NOMO-1 treated with DMSO at 0.1 percent for 48 hours (cell line): Measurements from ENCODE around the gene TRIM26.

Experiments
- DNase-seq: peaks from one replicate; lab custom pipeline; 2025; ENCODE audit not compliant: unreplicated experiment; lab: John Stamatoyannopoulos, UW

TRIM26 gene

DNA sequence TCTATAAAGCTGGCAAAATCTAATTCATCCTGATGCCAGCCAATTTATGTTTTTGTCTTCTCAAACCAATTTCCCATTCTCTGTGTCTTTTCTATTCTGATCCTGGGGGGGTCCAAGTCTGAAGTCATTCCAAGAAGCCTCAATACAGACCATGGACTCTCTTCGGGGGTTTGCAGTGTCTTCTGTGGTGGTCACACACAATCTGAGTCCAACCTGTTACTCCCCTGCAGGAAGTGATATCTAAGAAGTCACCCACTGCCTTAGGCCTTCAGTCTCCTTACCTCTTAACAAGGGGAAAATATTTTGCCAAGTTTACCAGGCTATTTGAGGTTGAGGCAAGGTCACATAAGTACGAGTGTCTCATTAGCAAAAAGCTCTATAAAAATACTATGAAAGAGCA lies 1.9 kb downstream of the TRIM26 start:
- no peak for DNase-seq

DNA sequence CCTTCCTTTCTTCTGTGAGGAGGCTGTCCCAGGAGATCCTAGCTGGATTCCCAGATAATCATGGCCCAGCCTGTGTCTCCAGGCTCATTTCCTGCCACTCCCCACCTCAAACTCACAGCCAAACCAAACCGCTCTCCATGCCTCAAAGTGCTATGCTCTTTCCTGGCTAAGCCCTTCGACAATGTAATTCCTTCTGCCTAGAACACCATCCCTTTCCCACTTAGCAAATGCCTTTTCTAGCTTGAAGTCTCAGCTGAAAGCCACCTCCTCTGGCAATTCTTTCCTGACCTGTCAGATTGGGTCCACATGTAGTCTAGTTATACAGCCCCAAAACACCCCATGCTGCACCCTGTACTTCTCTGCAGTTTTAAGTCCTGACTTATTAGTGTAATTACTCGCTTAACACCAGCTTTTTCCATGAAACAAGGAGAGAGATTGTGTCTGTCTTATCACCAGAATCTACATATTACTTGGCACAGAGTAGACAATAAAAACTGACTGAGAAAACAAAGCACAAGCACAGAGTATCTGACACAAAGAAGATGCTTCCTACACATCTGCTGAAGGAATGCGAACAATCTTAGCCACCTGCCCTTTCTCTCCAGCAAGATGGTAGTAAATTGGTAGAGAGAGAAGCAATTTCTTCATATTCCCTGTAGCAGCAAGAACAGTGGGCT lies 5.4 kb downstream of the TRIM26 start:
- no peak for DNase-seq

DNA sequence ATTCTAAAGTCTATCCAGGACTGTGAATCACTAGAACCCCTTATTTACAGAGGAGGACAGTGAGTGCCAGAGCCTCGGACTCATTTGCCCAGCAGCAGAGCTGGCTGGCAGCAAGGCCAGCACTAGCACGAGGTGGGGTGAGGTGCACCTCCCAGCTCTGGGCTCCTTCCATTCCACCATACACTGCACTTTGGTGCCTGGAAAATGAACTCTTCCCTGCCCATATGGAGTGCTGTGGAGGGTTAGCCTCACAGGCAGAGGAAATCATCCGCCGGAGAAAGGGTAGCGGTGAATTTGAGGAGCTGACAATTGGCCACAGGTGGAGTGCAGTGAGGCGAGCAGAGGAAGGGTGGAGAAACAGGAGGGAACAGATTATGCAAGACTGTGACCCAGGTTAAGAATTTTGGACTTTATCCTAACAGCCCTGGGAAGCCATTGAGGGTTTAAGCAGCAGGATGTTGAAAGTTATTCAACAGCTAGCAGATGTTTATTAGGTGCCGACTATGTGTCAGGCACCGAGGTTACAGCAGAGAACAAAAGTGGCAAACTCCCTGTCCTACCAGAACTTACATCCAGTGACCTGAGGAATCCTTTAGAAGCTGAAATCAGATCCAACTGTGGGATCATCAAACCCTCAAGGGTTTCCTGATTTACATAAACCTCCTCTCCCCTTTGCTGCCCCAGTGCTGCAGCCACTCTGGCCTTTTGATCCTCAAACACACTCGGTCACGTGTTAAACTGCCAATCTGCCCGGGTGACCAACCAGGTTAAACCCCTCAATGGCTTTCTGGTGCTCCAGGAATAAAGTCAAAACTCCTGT lies 6.2 kb downstream of the TRIM26 start:
- no peak for DNase-seq

DNA sequence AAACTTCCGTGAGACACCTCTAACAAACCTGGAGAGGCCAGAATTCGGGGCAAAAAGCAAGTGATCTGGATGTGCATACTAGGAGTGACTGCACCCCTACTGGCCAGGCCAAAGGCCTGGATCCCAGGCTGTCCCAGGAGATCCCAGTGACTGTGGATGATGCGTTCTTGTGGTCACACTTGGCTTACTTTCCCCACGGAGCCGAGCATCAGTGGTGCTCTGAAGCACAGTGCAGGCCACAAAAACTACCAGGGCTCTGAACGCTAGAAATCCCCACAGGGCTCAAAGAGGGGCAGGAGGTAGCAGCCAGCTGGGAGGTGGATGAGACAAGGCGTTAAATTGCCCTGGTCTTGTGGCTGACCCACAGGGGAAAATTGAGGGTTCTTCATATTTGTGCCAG lies 7.1 kb downstream of the TRIM26 start:
- no peak for DNase-seq

GRCh38 chr6:30204116-30204515 lies 9.1 kb downstream of the TRIM26 start:
- DNase-seq: no peak

DNA sequence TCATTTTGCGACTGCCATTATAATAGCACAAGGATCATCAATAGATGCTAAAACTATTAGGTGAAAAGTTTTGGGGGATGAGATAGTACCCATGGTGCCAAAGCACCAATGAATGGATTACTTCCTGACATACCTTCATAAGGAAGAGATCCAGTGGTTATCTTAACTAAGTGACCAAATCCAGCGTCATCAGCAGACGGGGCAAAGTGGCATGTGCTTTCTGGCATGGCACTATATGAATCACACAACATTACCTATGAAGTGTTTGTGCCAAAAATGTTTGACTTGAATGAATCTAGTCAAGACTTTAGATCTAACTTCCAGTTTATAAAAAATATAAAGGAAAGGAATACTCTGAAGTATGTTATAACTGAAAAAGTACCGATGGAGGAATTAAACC lies 10.8 kb downstream of the TRIM26 start:
- no peak for DNase-seq

- DNase-seq: peak; percentile 88
Measured at GRCh38 chr6:30200551-30201281, 12.5 kb downstream of the TRIM26 start.

DNA sequence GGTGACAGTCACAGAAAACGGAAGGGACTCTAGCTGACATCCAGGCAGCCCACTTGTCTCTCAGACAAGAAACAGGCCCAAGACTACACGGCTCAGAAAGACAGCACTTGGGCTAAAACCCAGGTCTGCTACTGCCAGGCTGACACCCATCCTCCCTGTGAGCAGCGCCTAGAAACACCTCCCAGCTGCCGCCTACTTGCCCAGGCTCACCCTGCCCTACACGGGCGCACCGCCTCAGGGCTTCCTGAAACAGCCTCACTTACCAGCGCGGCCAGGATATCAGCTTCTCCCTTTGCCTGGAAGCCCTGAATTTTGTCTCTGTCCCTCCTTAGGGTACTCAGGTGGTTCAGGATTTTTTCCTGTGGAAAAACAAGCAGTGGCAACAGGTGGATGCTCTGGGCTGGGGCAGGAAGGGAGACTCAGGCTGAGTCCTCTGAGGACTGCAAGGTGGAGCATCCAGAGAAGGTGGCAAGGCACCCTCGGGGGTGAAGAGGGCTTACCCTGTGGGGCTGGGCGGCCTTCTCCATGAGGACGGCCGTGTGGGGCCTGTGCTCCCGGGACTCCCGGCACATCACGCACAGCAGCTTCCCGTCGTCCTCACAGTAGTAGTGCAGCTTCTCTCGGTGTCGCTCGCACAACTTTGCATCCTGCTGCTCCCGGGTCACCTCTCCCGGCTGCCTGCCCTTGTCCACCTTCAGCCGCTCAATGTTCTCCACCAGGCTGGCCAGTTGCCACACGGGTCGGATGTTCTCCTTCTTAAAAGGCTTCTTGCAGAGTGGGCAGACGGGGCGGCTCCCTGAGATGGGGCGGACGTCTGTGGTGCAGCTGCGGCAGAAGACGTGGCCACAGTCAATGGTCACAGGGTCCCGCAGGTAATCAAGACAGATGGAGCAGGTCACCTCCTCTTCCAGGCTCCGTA lies 14.8 kb downstream of the TRIM26 start:
- no peak for DNase-seq

DNA sequence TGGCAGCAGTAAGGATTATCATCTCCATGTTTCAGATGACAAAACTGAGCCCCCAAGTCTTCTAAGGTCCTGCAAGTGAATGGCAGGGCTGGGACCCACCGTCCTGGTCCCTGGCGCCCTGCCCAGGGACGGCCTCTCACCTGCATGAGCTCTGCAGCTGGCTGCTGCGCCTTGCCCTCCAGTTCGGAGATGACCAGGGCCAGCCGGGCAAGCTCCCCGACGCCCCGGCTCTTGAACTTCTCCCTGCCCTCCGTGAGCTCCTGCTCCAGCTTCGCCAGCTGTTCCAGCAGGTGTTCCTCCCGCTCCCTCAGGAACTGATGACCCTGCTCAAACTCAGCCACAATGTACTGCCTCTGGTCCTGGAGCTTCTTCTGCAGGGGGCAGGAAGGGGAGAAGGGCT lies 16.8 kb downstream of the TRIM26 start:
- no peak for DNase-seq

DNA sequence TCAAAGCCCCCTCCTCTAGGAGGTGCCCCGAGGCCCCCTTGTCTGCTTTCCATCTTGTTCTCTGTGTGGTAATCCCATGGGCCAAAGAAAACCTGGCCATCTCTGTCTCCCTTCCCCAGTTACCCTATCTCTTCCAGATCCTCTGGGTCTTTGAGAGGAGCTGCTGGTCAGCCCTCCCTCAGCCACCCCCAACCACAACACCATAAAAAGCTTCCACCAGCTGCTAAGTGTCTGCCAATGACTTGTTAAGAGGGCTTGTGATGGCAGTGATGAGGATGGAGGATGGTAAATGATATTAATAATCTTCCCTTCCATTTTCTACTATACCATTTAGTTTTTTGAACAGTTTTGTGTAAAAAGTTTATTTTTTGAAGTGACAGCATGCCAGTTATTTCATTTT lies 17.3 kb downstream of the TRIM26 start:
- DNase-seq: no peak

DNA sequence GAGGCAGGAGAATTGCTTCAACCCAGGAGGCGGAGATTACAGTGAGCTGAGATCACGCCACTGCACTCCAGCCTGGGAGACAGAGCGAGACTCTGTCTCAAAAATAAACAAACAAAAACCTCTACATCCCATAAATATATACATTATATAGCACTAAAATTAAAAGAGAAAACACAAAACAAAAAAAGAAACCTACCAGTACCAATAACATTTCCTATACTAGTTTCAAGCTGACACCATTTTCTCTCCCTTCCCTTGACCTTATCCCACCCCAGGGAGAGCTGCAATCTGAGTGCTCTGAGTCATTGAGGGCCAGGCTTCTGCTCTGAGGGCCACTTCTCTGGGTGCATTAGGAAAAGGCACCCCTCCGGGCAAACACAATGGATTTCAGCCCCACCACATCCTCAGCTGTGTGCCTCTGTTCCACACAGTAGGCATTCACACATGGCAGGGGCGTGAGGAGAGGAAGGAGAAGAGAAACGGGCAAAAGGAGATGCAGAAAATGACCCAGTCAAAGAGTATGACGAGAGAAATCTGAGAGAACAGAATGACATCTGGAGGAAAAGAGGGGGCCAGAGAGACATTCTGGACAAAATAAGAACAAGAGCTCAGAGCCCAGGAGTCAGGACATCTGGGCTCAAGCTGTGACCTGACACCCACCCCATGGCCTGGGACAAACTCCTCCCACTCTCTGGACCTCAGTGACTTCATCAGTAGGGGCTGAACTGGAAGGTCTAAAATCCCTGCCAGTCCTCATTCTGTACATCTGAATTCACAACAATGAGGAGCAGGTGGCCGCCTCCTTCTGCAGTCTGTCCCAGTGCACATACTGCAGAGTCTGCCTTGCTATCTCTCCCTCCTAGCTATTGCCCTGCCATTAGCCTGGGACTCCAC lies 18.2 kb downstream of the TRIM26 start:
- DNase-seq: no peak

DNA sequence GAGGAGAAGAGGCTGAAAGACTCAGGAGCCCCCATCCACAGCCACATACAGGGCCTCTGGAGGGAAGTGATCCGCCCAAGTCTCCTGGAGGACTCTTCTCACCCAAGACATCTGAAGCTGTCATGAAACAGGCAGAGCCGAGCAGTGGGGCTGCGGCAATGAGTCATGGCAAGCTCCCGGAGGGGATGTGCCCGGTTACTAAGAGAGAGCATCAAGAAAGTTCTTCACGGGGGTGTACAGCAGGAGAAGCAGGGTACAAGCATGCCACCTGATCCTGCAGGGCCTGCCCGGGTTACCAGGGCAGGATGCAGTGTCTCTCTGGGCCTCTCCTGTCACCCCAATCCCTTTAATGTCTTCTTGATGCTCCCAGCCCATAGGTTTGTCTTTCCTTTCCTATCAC lies 21.1 kb downstream of the TRIM26 start:
- DNase-seq: no peak

GRCh38 chr6:30188541-30188940 lies 24.7 kb downstream of the TRIM26 start:
- no peak for DNase-seq

DNA sequence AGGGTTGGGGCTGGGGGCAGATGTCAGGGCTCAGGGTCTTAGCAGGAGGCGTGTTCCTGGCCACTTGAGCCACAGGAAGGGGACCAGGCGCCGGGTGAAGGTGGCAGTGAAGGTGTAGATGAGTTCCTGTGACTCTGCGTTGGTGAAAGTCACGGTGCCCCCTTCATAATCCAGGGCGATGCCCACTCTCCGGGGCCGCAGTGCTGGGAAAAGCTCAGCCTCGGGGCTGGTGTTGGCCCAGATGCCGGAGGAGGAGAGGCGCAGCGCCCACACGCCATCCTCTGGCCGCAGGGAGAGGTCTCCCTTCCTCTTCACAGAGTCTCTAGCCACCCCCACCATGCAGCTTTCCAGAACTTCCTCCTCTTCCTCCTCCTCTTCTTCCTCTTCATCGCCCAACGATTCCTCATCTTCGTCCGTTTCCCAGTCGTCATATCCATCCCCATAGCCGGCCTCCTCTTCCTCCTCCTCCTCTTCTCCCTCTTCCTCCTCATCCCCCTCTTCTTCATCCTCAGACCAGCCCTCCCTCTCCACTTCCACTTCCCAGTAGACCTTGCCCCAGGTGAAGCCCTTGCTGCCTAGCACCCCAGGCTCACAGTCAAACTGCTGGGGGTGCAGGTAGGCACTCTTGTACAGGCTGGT lies 27.2 kb downstream of the TRIM26 start:
- no peak for DNase-seq

GRCh38 chr6:30184417-30185031 lies 28.7 kb downstream of the TRIM26 start:
- DNase-seq: no peak

DNA sequence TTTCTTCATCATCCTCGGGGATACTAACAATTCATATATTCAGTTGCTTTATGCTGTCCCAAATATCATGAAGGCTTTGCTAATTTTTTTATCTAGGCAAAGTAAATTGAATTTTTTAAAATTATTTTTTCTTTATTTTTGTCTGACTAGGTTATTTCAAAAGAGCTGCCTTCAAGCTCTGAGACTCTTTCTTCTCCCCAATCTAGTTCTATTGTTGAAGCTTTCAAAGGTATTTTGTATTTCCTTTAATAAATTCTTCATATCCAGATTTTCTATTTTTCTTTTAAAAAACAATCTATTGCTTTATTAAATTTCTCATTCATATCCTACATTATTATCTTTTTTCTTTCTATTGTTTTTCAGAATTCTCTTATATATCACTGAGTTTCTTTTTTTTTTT lies 33.1 kb downstream of the TRIM26 start:
- DNase-seq: no peak

DNA sequence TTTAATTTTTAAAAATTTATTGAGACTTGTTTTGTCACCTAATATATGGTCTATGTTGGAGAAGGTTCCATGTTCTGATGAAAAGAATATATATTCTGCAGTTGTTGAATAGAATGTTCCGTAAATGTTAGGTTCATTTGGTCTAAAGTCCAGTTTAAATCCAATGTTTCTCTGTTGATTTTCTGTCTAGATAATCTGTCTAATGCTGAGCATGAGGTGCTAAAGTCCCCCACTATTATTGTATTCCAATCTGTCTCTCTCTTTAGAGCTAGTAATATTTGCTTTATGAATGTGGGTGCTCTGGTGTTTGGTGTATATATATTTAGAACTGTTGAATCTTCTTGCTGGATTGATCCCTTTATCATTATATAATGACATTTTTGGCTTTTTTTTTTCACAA lies 34.4 kb downstream of the TRIM26 start:
- no peak for DNase-seq

DNA sequence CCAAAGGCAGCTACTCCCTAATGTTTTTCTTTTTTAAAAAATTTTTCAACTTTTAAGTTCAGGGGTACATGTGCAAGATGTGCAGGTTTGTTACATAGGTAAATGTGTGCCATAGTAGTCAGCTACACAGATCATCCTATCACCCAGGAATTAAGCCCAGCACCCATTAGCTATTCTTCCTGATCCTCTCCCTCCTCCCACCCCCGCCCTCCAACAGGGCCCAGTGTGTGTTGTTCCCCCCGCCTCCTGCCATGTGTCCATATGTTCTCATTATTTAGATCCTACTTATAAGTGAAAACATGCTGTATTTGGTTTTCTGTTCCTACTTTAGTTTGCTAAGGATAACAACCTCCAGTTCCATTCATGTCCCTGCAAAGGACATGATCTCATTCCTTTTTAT lies 37.4 kb downstream of the TRIM26 start:
- DNase-seq: no peak

GRCh38 chr6:30172681-30173080 lies 40.5 kb downstream of the TRIM26 start:
- DNase-seq: no peak
